NCI-H1694 treated with DMSO at 0.1 percent for 48 hours (cell line): Measurements from ENCODE around the gene F8A1.
"Not testable (repeated sequence)": the region's sequence is repeated elsewhere in the genome, so short reads cannot be mapped to it uniquely, and the experiment has no call there.

Source experiments
- DNase-seq: peaks from one replicate; lab custom pipeline; 2025; lab: John Stamatoyannopoulos, UW

The F8A1 gene

DNA sequence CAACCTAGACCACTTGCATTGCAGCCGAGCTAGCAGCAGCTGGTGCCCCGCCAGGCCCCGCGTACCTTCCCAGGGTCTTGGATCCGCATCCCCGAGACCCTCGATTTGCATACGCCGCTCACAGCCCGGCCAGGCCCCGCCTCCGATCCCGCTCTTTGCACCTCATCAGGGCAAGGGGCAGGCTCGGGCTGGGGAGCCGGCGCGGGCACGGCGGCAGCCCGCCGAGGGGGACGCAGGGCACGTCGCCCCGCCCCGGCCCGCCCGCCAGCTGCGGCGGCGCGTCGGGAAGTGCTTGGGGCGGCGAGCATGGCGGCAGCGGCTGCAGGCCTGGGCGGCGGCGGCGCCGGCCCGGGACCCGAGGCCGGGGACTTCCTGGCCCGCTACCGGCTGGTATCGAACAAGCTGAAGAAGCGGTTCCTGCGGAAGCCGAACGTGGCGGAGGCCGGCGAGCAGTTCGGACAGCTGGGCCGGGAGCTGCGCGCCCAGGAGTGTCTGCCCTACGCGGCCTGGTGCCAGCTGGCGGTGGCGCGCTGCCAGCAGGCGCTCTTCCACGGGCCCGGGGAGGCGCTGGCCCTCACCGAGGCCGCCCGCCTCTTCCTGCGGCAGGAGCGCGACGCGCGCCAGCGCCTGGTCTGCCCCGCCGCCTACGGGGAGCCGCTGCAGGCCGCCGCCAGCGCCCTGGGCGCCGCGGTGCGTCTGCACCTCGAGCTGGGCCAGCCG, at the start of gene F8A1:
Gene F8A1 (plus strand): TSS at position 287 of the 720 bp plus-strand sequence. CDS start 20 bp downstream, at position 307.
- DNase-seq, result not testable (repeated sequence)

DNA sequence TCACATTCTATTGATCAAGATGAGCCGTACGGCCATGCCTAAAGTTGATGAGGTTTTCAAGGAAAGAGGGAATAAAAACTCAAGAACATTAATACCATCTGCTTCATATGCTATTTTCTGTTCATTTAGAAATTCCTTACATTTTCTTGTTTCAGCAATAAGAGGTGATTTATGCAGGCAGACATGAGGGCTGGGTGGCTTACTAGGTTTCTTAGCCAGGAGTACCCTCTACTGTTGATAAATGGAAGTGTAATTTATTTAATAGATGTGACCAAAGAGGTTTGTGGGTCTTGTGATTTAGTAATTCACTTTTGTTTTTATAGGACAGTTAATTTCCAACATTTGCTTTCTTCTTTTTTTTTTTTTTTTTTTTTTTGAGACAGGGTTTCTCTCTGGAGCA, 45.3 kb upstream of the F8A1 start:
- peak; percentile 69 for DNase-seq

DNA sequence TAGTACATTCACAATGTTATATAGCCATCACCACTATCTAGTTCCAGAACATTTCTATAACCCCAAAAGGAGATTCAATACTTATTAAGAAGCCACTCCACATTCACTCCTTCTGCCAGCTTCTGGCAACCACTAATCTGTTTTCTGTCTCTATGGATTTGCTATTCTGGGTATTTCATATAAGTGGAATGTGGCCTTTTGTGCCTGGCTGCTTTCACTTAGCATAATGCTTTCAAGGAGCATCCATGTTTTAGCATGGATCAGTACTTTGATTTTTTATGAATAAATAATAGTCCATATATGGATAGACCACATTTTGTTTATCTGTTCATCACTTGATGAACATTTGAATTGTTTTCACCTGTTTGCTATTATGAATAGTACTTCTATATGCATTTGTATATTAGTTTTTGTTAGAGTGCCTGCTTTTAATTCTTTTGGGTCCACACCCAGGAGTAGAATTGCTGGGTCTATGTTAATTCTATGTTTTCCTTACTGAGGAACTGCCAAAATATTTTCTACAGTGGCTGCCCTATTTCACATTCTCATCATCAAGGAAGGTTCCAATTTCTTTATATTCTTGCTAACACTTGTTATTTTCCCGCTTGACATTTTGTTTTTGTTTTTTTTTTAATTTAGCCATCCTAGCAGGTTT, 35.1 kb upstream of the F8A1 start:
- no peak for DNase-seq

DNA sequence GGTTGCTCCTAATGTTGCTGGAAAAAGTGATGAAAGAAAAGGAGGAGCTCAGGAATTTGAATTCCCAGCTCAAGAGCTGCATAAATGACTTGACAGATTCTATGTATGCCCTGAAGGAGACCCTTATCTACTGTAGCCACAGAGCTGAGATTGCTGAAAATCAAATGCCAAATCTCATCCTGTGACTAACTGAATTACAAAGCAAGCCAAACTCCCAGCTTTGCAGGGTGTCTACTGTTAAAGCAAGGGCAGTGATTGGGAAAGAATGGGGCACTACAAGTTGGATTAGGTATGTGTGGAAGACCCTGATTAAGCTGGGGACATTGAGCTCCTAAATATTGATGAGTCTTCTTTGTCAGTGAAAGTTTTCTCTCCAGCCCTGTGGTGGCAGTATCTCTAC, 30.9 kb upstream of the F8A1 start:
- no peak for DNase-seq

DNA sequence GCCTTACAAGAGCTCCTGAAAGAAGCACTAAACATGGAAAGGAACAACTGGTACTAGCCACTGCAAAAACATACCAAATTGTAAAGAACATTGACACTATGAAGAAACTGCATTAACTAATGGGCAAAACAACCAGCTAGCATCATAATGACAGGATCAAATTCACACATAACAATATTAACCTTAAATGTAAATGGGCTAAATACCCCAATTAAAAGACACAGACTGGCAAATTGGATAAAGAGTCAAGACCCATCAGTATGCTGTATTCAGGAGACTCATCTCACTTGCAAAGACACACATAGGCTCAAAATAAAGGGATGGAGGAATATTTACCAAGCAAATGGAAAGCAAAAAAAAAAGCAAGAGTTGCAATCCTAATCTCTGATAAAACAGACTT, 17.6 kb upstream of the F8A1 start:
- DNase-seq, result not testable (repeated sequence)

DNA sequence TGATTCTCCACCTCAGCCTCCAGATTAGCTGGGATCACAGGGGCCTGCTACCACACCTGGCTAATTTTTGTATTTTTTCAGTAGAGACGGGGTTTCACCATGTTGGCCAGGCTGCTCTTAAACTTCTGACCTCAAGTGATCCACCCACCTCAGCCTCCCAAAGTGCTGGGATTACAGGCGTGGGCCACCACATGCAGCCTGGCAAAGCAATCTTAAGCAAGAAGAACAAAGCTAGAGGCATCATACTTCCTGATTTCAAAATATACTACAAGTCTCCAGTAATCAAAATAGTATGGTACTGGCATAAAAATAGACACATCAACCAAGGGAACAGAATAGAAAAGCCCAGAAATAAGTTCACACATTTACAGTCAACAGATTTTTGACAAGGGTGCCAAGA, 12.8 kb upstream of the F8A1 start:
- no peak for DNase-seq

DNA sequence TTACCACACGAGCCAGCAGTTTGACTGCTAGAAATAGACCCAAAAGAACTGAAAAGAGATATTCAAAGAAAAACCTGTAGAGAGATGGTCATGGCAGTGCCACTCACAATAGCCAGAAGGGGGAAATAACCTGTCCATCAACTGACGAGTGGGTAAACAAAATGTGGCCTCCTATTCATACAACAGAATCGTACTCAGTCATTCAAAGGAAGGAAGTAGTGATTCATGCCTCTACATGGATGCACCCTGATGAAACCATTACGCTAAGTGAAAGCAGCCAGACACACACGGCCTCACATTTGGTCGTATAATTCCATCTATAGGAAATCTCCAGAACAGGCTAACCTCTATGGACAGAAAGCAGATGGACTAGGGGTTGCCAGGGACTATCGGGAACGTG, 2.1 kb upstream of the F8A1 start:
- not testable (repeated sequence) for DNase-seq

DNA sequence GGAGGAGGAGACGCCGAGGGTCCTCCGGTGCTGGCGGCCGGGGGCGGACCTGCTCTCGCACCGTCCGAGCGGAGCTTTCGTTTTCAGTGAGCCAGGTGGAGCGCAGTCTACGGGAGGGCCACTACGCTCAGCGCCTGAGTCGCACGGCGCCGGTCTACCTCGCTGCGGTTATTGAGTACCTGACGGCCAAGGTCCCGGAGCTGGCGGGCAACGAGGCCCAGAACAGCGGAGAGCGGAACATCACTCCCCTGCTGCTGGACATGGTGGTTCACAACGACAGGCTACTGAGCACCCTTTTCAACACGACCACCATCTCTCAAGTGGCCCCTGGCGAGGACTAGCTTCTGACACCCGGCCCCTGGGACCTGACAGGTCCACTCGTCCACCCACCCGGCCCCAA, 1.1 kb upstream of the F8A1 start:
- DNase-seq, result not testable (repeated sequence)

DNA sequence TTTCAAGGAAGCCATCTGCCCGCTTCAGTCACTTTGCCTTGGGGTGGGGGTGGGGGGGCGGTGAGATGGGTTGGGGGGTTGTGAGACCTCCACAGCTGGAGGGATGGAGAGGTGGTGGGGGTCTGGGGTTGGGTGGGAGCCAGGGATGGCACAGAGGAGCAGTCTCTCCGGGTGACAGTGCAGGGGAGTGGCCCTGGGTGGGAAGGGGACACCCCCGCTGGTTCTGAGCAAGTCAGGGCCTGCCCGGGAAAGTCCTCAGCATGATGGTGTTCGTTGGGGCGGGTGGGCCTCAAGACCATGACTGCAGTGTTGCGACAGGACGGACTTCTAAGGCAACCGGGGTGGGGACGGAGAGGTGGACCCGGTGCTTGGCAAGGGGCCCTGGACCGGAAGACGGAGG, 606 bp upstream of the F8A1 start:
- DNase-seq, result not testable (repeated sequence)

DNA sequence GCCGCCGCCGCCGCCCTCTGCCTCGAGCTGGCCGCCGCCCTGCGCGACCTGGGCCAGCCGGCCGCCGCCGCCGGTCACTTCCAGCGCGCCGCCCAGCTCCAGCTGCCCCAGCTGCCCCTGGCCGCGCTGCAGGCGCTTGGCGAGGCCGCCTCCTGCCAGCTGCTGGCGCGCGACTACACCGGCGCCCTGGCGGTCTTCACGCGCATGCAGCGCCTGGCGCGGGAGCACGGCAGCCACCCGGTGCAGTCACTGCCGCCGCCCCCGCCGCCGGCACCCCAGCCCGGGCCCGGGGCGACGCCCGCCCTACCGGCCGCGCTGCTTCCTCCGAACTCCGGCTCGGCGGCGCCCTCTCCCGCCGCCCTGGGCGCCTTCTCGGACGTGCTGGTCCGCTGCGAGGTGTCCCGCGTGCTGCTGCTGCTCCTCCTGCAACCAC, 650 bp downstream of the F8A1 start:
- not testable (repeated sequence) for DNase-seq

DNA sequence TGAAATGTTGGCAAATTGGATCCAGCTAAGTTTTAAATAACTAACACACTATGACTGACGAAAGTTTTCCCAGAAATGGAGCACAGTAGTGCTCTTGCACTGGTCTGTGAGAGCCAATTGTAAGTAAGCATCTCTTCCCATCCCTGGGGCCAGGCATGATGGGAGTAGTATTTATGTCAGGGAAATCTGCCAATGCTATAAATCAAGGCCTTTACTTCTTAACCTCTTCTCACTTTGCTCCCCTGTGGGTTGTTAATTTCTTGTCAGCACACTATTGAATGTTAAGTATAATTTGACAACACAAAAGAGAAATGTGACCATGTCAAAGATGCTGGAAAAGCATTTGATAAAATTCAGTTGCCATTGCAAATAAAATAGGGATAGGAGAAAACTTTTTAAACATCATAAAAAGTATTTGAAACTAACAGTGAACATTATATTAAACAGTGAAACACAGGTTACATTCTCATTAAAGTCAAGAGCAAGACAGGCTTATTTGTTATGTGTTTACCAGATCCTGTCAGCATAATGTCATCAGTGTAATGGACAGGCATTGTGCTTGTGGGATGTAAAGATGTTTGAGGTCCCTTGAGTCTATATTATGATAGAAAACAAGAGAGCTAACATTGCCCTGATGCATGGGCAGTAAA, 5.0 kb downstream of the F8A1 start:
- no peak for DNase-seq

DNA sequence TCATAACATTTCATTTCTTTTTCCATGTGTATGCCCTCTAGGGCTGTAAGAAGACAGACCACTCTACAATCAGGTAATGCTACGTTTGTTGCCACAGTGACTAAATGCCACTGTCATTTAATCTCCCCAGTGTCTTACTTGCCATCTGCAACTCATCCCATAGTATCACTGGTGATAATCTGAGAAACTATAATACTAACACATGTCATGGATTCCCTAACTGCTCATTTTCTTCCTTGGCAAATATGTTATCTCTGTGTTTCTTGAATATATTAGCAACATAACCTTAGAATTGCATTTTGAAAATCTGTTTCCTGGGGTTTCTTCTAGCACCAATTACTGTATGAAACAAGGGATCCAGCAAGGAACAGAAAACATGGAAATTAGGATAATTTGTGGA, 6.1 kb downstream of the F8A1 start:
- DNase-seq, result no peak

DNA sequence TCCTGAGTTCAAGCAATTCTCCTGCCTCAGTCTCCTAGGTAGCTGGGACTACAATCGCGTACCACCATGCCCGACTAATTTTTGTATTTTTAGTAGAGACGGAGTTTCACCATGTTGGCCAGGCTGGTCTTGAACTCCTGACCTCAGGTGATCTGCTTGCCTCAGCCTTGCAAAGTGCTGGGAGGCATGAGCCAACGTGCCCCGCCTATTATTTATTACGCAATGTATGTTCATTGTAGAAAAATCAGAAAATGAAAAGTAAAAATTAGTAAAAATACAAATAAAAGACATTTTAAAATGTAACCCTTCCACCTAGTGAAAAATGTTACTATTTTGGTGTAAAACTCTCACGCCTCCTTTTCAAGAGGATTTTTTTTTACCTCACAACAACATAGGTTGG, 14.2 kb downstream of the F8A1 start:
- DNase-seq, result no peak

DNA sequence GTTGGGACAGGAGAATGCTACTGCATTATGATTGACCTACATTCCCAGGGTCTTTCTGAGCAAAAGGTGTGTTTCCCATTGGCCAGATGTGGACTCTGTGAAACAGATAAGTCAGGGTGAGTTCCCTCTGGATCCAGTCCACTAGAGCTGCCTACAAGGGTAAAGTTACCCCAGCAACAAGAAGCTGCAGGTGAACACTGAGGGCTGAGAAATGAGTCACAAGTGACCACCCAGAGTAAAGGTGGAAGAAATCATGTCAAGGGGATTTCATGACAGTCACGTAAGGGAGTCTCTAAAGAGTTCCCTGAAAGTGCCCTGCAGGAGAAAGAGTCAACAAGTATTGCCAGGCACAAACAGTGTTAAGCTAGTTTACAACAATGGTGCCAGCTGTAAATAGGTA, 16.3 kb downstream of the F8A1 start:
- DNase-seq, result no peak

DNA sequence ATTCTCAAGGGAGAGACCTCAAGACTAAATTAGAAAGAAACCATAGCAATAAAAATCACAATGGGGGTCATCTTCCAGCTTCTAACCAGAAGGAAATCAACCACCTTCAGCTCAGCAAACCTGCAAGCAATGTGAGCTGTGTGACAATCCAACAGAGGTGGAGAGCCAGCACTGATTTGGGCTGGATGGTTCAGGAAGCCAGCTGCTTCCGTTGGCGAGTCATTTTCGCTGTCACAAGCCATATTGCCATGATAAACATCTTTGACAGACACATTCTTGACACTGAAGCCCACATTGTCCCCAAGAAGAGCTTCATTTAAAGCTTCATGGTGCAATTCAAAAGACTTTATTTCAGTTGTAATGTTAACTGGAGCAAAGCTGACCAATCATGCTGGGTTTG, 22.7 kb downstream of the F8A1 start:
- DNase-seq, result no peak

DNA sequence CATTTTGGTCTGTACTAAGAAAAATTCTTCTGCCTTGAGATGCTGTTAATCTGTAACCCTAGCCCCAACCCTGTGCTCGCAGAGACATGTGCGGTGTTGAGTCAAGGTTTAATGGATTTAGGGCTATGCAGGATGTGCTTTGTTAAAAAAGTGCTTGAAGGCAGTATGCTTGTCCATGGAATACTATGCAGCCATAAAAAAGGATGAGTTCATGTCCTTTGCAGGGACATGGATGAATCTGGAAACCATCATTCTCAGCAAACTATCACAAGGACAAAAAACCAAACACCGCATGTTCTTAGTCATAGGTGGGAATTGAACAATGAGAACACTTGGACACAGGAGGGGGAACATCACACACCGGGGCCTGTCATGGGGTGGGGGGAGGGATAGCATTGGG, 23.9 kb downstream of the F8A1 start:
- not testable (repeated sequence) for DNase-seq

DNA sequence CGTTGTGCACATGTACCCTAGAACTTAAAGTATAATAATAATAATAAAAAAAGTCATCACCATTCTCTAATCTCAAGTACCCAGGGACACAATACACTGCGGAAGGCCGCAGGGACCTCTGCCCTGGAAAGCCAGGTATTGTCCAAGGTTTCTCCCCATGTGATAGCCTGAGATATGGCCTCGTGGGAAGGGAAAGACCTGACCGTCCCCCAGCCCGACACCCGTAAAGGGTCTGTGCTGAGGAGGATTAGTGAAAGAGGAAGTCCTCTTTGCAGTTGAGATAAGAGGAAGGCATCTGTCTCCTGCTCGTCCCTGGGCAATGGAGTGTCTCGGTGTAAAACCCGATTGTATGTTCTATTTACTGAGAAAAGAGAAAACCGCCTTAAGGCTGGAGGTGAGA, 24.4 kb downstream of the F8A1 start:
- not testable (repeated sequence) for DNase-seq

DNA sequence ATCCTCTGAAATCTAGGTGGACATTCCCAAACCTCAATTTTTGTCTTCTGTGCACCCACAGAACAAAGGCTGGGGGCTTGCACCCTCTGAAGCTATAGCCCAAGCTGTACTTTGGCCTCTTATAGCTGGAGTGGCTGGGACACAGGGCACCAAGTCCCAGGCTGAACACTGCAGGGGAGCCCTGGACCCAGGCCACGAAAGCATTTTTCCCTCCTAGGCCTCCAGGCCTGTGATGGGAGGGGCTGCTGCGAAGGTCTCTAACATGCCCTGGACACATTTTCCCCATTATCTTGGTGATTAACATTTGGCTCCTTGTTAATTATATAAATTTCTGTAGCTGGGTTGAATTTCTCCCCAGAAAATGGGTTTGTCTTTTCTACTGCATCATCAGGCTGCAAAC, 27.9 kb downstream of the F8A1 start:
- DNase-seq, result no peak

DNA sequence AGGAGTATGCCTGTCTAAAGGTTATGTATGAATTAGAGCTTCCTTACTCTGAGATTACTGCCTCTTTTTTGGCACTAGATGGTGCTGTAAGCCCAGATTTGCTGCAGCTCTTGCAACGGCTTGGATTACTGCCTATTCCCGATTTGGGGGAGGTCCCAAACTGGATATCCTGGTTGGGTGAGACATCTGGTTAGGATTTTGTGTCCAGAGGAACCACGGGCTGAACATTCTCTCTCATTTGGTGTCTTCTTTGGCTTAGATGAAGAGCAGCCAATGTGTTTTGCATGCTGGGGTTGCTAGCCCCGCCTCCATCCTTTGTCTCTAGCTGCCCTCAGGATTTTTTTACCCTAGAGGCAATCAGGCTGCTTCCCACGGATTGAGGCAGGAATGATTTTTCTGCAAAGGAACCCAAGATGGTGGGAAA, 31.9 kb downstream of the F8A1 start:
- DNase-seq, result peak; percentile 85

DNA sequence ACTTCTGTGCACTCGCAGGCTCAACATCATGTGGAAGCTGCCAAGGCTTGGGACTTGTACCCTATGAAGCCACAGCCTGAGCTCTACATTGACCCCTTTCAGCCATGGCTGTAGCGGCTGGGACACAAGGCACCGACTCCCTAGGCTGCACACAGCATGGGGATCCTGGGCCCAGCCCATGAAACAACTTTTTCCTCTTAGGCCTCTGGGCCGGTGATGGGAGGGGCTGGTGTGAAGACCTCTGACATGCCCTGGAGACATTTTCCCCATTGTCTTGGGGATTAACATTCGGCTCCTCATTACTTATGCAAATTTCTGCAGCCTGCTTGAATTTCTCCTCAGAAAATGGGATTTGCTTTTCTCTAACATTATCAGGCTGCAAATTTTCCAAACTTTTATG, 38.6 kb downstream of the F8A1 start:
- DNase-seq, result not testable (repeated sequence)
